HFFc6 (cell line): ENCODE data around the gene VSTM2L. TPM values are rescaled to one million over a fixed set of nuclear protein-coding genes. Genes with fewer than 3 reads are reported as not detected.
"Not testable (repeated sequence)": the region's sequence is repeated elsewhere in the genome, so short reads cannot be mapped to it uniquely, and the experiment has no call there.

Experiments
- DNase-seq: peaks from one replicate; pipeline ENCODE4 v3.0.0-alpha.2; 2018
- H3K27ac Mint-ChIP-seq: 2 replicates; pipeline ENCODE4 v1.8.0; 2020; ENCODE audit warnings: mild to moderate bottlenecking, mixed read lengths
- H3K27me3 Mint-ChIP-seq: 2 replicates; pipeline ENCODE4 v1.8.0; 2021; ENCODE audit warnings: mild to moderate bottlenecking, moderate library complexity, mixed read lengths; ENCODE audit not compliant: insufficient read depth
- H3K36me3 Mint-ChIP-seq: 2 replicates; pipeline ENCODE4 v1.8.0; 2021; ENCODE audit warnings: low read depth, mixed read lengths
- H3K4me1 Mint-ChIP-seq: 2 replicates; pipeline ENCODE4 v1.8.0; 2020; ENCODE audit warnings: low read depth, mixed read lengths
- H3K4me3 Mint-ChIP-seq: 2 replicates; pipeline ENCODE4 v1.8.0; 2020; ENCODE audit warnings: mild to moderate bottlenecking, moderate library complexity, mixed read lengths
- H3K9me3 Mint-ChIP-seq: 2 replicates; pipeline ENCODE4 v1.8.0; 2020; ENCODE audit warnings: mild to moderate bottlenecking, mixed read lengths
- CTCF ChIP-seq: fragments of 200-600 bp; sonication (generic); IDR thresholded peaks from 2 replicates; pipeline ENCODE4 v1.5.0; 2021; ENCODE audit warnings: antibody characterized with exemption, mild to moderate bottlenecking
- total RNA-seq, 6 experiments: library from RNA; stranded (reverse); fragmentation: NEBNext Ultra II Directional; extraction: Animal tissue kit (Norgen Biotek cat#: 25700); gene quantifications; 2 replicates in 1 of 6; 3 replicates in 5 of 6; pipeline ENCODE4 v1.2.3, GENCODE V29; 2021

The VSTM2L gene
- total RNA-seq, 6 experiments from 2014 or later: 0.12 to 0.95 (median 0.55) TPM; not detected in 2

- peaks cover 44% of the 10 kb centered on the region for H3K27me3 Mint-ChIP-seq
- H3K27ac Mint-ChIP-seq: no peak overlapping the region
- H3K4me3 Mint-ChIP-seq: no peak overlapping the region
- no peak for TF ChIP-seq CTCF
- DNase-seq: no peak
- H3K36me3 Mint-ChIP-seq: no peaks in the 10 kb centered on the region
- H3K9me3 Mint-ChIP-seq: peaks cover 10% of the 10 kb centered on the region; the same call in 1 of the 2 replicates
- no peaks in the 10 kb centered on the region for H3K4me1 Mint-ChIP-seq
These were observed 53.2 kb downstream of the VSTM2L start for GRCh38 chr20:37956107-37956585.

- no peaks in the 10 kb centered on the region for H3K36me3 Mint-ChIP-seq
- no peak for TF ChIP-seq CTCF
These were observed 56.1 kb downstream of the VSTM2L start for GRCh38 chr20:37958856-37959520.

GRCh38 chr20:37961066-37961465 lies 58.1 kb downstream of the VSTM2L start:
- no peak overlapping the region for H3K4me3 Mint-ChIP-seq
- no peak for DNase-seq
- no peak overlapping the region for H3K27ac Mint-ChIP-seq
- H3K27me3 Mint-ChIP-seq: peaks cover 32% of the 10 kb centered on the region
- no peaks in the 10 kb centered on the region for H3K4me1 Mint-ChIP-seq
- TF ChIP-seq CTCF: no peak
- H3K36me3 Mint-ChIP-seq: no peaks in the 10 kb centered on the region
- no peaks in the 10 kb centered on the region for H3K9me3 Mint-ChIP-seq

More at GRCh38 chr20:37958856-37959520, 56.1 kb downstream of the VSTM2L start:
- peaks cover 45% of the 10 kb centered on the region for H3K27me3 Mint-ChIP-seq
- no peak overlapping the region for H3K27ac Mint-ChIP-seq
- no peaks in the 10 kb centered on the region for H3K4me1 Mint-ChIP-seq
- no peak overlapping the region for H3K4me3 Mint-ChIP-seq
- no peak for DNase-seq
- no peaks in the 10 kb centered on the region for H3K9me3 Mint-ChIP-seq

GRCh38 chr20:37963483-37963882 lies 60.6 kb downstream of the VSTM2L start:
- H3K27me3 Mint-ChIP-seq: peaks cover 15% of the 10 kb centered on the region
- H3K4me3 Mint-ChIP-seq, H3K36me3 Mint-ChIP-seq, DNase-seq, H3K27ac Mint-ChIP-seq, H3K9me3 Mint-ChIP-seq, H3K4me1 Mint-ChIP-seq: not testable (repeated sequence)

GRCh38 chr20:37968841-37969401 lies 66.0 kb downstream of the VSTM2L start:
- Mint-ChIP-seq H3K9me3 (peaks cover 6% of the 10 kb centered on the region; the same call in 1 of the 2 replicates), H3K27me3 (peaks cover 25% of the 10 kb centered on the region), H3K36me3 (no peaks in the 10 kb centered on the region), H3K4me1 (0 out of 2 replicates have a peak, but pooled peaks cover 4% of the 10 kb centered on the region), H3K4me3 (no peak overlapping the region), H3K27ac (no peak overlapping the region)
- DNase-seq: no peak
- TF ChIP-seq CTCF: no peak
